GM21381 (cell line): ENCODE measurements around the gene TRMT11.
"Not testable (repeated sequence)": the region's sequence is repeated elsewhere in the genome, so short reads cannot be mapped to it uniquely, and the experiment has no call there.

Experiments used
- ATAC-seq: cut with Tn5 transposase; IDR thresholded peaks from one replicate; pipeline ENCODE4 v1.9.1; 2021; ENCODE audit warnings: mild to moderate bottlenecking, moderate library complexity; ENCODE audit not compliant: unreplicated experiment

The TRMT11 gene

GRCh38 chr6:125986301-125987025 lies at the start of gene TRMT11:
TSS of gene TRMT11 (plus strand) at chr6:125986540. CDS start at chr6:125986551, 11 bp downstream.
- peak; percentile 94 for ATAC-seq

GRCh38 chr6:125939026-125939425 lies 47.3 kb upstream of the TRMT11 start:
- ATAC-seq = no peak

- no peak for ATAC-seq
Measured at GRCh38 chr6:125939791-125940190, 46.5 kb upstream of the TRMT11 start.

- no peak for ATAC-seq
Measured at GRCh38 chr6:125940247-125941041, 45.9 kb upstream of the TRMT11 start.

GRCh38 chr6:125942672-125943527 lies 43.4 kb upstream of the TRMT11 start:
- no peak for ATAC-seq

- ATAC-seq = no peak
Measured at GRCh38 chr6:125943528-125944433, 42.6 kb upstream of the TRMT11 start.

- no peak for ATAC-seq
Measured at GRCh38 chr6:125944434-125944816, 41.9 kb upstream of the TRMT11 start.

GRCh38 chr6:125944896-125945295 lies 41.4 kb upstream of the TRMT11 start:
- ATAC-seq = no peak

- no peak for ATAC-seq
Measured at GRCh38 chr6:125945378-125946141, 40.8 kb upstream of the TRMT11 start.

- no peak for ATAC-seq
Measured at GRCh38 chr6:125947615-125948014, 38.7 kb upstream of the TRMT11 start.

GRCh38 chr6:125948455-125948854 lies 37.9 kb upstream of the TRMT11 start:
- ATAC-seq = no peak

- no peak for ATAC-seq
Measured at GRCh38 chr6:125949069-125949468, 37.3 kb upstream of the TRMT11 start.

GRCh38 chr6:125950293-125950692 lies 36.0 kb upstream of the TRMT11 start:
- no peak for ATAC-seq

- ATAC-seq = not testable (repeated sequence)
Measured at GRCh38 chr6:125950716-125951115, 35.6 kb upstream of the TRMT11 start.

GRCh38 chr6:125951323-125951722 lies 35.0 kb upstream of the TRMT11 start:
- ATAC-seq = no peak

GRCh38 chr6:125952764-125953501 lies 33.4 kb upstream of the TRMT11 start:
- no peak for ATAC-seq

GRCh38 chr6:125953502-125953875 lies 32.9 kb upstream of the TRMT11 start:
- no peak for ATAC-seq

- no peak for ATAC-seq
Measured at GRCh38 chr6:125954735-125955339, 31.5 kb upstream of the TRMT11 start.
